ENCODE data around the gene IER5L.

DNA sequence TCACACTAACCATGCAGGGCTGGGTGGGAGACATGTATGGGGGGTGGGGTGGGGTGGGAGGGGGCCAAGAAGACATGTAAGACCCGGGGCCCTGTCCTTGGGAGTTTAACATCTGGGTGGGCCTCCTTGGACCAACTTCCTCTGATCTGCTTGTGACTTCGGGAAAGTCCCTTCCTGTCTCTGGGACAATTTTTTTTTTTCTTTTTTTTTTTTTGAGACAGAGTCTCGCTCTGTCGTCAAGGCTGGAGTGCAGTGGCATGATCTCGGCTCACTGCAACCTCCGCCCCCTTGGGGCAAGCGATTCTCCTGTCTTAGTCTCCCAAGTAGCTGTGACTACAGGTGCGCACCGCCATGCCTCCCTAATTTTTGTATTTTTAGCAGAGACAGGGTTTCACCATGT, 23.8 kb upstream of the IER5L start:
- no peak for TF ChIP-seq POLR2A (IDR thresholded peaks at IDR 0.05)
- TF ChIP-seq, protein P1, sequence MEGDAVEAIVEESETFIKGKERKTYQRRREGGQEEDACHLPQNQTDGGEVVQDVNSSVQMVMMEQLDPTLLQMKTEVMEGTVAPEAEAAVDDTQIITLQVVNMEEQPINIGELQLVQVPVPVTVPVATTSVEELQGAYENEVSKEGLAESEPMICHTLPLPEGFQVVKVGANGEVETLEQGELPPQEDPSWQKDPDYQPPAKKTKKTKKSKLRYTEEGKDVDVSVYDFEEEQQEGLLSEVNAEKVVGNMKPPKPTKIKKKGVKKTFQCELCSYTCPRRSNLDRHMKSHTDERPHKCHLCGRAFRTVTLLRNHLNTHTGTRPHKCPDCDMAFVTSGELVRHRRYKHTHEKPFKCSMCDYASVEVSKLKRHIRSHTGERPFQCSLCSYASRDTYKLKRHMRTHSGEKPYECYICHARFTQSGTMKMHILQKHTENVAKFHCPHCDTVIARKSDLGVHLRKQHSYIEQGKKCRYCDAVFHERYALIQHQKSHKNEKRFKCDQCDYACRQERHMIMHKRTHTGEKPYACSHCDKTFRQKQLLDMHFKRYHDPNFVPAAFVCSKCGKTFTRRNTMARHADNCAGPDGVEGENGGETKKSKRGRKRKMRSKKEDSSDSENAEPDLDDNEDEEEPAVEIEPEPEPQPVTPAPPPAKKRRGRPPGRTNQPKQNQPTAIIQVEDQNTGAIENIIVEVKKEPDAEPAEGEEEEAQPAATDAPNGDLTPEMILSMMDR (IDR thresholded peaks at IDR 0.05): no peak
